Natural killer cell (primary cell): ENCODE results near the gene DRD3. TPM values are rescaled to one million over a fixed set of nuclear protein-coding genes. Genes with fewer than 3 reads are reported as not detected.

Experiments
- ATAC-seq, 3 donors: fragments of 150-1000 bp in 2 of 3; fragments of 200-7000 bp in 1 of 3; cut with Tn5 transposase; 1 replicate in 1 of 3; 2 replicates in 2 of 3; pipeline ENCODE4 v1.10.0; 2021; ENCODE audit warnings: mild to moderate bottlenecking in 2 of 3, moderate library complexity in 2 of 3
- DNase-seq, 2 donors: peaks; one replicate each; pipeline versions ENCODE4 v3.0.0 to v3.0.0-alpha.2; 2013 to 2021; ENCODE audit warnings: mixed read lengths in 1 of 2
- H3K27ac ChIP-seq: one replicate; pipeline ENCODE4 v1.5.1; 2013; ENCODE audit warnings: mild to moderate bottlenecking, low read length
- H3K27me3 ChIP-seq: one replicate; pipeline ENCODE4 v1.6.1; 2013; ENCODE audit warnings: low read length; ENCODE audit not compliant: control insufficient read depth, insufficient read depth
- H3K36me3 ChIP-seq: one replicate; pipeline ENCODE4 v1.6.1; 2013; ENCODE audit warnings: low read length; ENCODE audit not compliant: control insufficient read depth, insufficient read depth
- H3K4me1 ChIP-seq: one replicate; pipeline ENCODE4 v1.6.1; 2013; ENCODE audit warnings: low read length; ENCODE audit not compliant: control insufficient read depth, insufficient read depth
- H3K4me3 ChIP-seq: one replicate; pipeline ENCODE4 v1.5.1; 2013; ENCODE audit warnings: low read length
- H3K9me3 ChIP-seq: one replicate; pipeline ENCODE4 v1.6.1; 2013; ENCODE audit warnings: low read length; ENCODE audit not compliant: control insufficient read depth, insufficient read depth
- H3K27ac Mint-ChIP-seq, 2 donors: one replicate each; pipeline ENCODE4 v1.8.0; 2022; ENCODE audit warnings: mild to moderate bottlenecking in 2 of 2, mixed read lengths in 2 of 2, moderate library complexity in 1 of 2
- H3K27me3 Mint-ChIP-seq, 2 donors: one replicate each; pipeline ENCODE4 v1.8.0; 2022; ENCODE audit warnings: low read depth in 2 of 2, mixed read lengths in 2 of 2
- H3K36me3 Mint-ChIP-seq: one replicate; pipeline ENCODE4 v1.8.0; 2022; ENCODE audit warnings: mixed read lengths
- H3K4me1 Mint-ChIP-seq, 2 donors: one replicate each; pipeline ENCODE4 v1.8.0; 2022; ENCODE audit warnings: mixed read lengths in 2 of 2
- H3K4me3 Mint-ChIP-seq: one replicate; pipeline ENCODE4 v1.8.0; 2022; ENCODE audit warnings: mild to moderate bottlenecking, moderate library complexity, mixed read lengths
- H3K9me3 Mint-ChIP-seq, 2 donors: one replicate each; pipeline ENCODE4 v1.8.0; 2022; ENCODE audit warnings: mixed read lengths in 2 of 2
- WGBS: methylation state at CpG from one replicate; pipeline ENCODE4 v1.1.7; 2013; ENCODE audit warnings: missing lambda C conversion rate; ENCODE audit not compliant: insufficient coverage; 5-methylcytosine and 5-hydroxymethylcytosine counted together
- intact Hi-C: fragments of 100-400 bp; cut with micrococcal nuclease; formaldehyde crosslinking; loops from one replicate; pipeline ENCODE4 v1.14.2; 2022
- total RNA-seq, 4 donors: library from RNA; stranded (reverse); fragments of 120-200 nt in 1 of 4; gene quantifications; one replicate each; pipeline versions ENCODE4 v1.2.3 to v1.2.4, GENCODE V29; 2013 to 2022
- TF ChIP-seq, protein P1 (sequence below): fragments of 200-600 bp; IDR thresholded peaks from one replicate; pipeline ENCODE4 v1.8.0; 2022; ENCODE audit warnings: antibody characterized with exemption

The DRD3 gene
- total RNA-seq, 3 donors from 2014 or later (not counting 1 experiment from before 2014, with no cell fraction given), result not detected

DNA sequence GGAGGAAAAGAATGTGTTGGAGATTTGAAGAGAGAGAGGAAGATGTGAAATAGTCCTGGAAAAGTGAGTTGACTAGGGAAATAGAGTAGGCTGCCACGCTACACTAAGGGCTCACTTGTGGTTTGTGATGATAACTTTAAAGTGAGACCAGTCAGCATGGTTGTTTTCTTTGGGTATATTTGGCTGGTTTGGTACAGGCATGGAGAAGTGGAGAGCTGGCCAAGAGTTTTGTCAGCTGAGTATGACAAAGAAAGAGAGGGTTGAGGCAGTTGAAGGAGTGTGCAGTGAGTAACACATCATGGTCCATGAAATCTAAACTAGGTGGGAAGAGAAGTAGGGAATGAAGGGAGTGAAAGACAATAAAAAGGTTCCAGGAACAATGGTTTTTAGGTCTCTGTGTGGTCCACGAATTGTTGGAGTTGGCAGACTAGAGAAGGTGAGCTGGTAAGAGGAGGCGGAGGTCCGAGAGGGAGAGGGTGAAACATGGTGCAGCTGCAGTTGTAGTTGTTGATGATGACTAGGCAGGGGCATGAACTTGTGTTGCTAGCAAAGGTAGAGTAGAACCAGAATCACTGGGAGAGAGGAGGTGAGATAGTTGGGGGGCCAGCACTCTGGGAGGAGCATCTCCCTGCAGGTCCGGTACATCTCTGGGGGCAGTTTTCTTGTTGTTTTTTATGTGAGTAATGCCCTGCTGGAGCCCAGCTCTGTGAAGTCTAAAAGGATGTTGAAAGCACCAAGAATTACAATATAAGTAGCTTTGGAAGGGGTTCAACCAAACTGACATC, 37.5 kb upstream of the DRD3 start:
- no peak overlapping the region for H3K4me3 ChIP-seq
- Mint-ChIP-seq H3K27ac (no peak overlapping the region), H3K9me3 (no peaks in the 10 kb centered on the region), H3K4me1 (peaks cover 23% of the 10 kb centered on the region in 2 donors), H3K27me3 (no peaks in the 10 kb centered on the region), H3K36me3 (no peaks in the 10 kb centered on the region), H3K4me3 (peak overlapping the region; percentile 56)
- H3K36me3 ChIP-seq, result no peaks in the 10 kb centered on the region
- WGBS, result 79% methylated on average over 5 of the region's 5 CpGs
- no peaks in the 10 kb centered on the region for H3K9me3 ChIP-seq
- ATAC-seq (no peak), DNase-seq (peak in 1 of 2 donors; percentile 10)
- peak overlapping the region; percentile 97 for H3K27ac ChIP-seq
- TF ChIP-seq, protein P1, sequence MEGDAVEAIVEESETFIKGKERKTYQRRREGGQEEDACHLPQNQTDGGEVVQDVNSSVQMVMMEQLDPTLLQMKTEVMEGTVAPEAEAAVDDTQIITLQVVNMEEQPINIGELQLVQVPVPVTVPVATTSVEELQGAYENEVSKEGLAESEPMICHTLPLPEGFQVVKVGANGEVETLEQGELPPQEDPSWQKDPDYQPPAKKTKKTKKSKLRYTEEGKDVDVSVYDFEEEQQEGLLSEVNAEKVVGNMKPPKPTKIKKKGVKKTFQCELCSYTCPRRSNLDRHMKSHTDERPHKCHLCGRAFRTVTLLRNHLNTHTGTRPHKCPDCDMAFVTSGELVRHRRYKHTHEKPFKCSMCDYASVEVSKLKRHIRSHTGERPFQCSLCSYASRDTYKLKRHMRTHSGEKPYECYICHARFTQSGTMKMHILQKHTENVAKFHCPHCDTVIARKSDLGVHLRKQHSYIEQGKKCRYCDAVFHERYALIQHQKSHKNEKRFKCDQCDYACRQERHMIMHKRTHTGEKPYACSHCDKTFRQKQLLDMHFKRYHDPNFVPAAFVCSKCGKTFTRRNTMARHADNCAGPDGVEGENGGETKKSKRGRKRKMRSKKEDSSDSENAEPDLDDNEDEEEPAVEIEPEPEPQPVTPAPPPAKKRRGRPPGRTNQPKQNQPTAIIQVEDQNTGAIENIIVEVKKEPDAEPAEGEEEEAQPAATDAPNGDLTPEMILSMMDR, result no peak
- peaks cover 79% of the 10 kb centered on the region for H3K4me1 ChIP-seq
- intact Hi-C loops, result loop anchor here (10.0 kb wide), 2 partner anchors 162 to 598 kb away; partner anchors contain the start of genes CCDC191 and QTRT2
- H3K27me3 ChIP-seq, result no peaks in the 10 kb centered on the region

DNA sequence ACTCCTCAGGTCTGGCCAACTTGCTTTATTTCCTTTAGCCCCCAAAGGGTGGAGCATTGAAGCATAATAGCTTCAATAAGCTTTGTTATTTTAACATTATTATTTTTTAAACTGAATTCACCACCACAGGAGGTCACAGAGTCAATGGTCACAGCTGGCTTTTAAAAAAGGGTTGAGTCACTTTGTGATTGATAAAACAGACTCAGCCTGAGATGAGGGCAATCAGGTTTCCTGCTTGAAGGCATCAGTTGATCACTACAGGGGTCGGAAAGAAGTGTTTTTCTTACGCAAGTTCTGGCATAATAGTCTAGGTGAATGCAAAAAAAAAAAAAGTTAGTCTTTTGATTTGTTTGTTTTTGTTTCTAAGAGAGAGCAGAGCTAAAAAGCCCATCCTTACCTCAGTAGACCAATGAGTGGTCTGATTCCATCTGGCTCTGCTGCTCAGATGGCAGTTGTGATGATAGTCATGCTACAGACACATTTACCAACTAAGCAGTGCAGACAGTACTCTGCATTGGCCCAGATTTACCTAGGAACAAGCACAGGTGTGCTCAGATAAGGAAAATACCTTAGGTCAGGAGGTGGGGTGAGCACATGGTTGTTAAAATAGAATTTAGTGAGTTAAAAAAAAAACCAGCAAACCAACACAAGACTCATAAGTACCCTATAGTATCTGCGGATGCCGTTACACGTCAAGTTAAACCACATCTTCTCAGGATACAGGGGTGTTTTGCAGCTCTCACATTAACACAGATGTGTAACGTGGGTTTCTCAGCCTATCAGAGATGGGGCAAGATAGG, 35.9 kb upstream of the DRD3 start:
- Mint-ChIP-seq H3K27me3 (no peaks in the 10 kb centered on the region), H3K27ac (no peak overlapping the region), H3K36me3 (no peaks in the 10 kb centered on the region), H3K4me1 (peaks cover 7% of the 10 kb centered on the region in 2 donors), H3K9me3 (no peaks in the 10 kb centered on the region), H3K4me3 (no peak overlapping the region)
- no peaks in the 10 kb centered on the region for H3K27me3 ChIP-seq
- no peaks in the 10 kb centered on the region for H3K36me3 ChIP-seq
- intact Hi-C loops, result loop anchor here (2.0 to 10.0 kb wide), 6 partner anchors 62 to 932 kb away; partner anchors contain the start of genes CCDC191, QTRT2 and ZBTB20
- peak; percentile 65 to 79 (median 75) for ATAC-seq
- H3K9me3 ChIP-seq, result no peaks in the 10 kb centered on the region
- peaks cover 69% of the 10 kb centered on the region for H3K4me1 ChIP-seq
- WGBS, result 3% methylated on average over 2 of the region's 6 CpGs
- peak overlapping the region; percentile 46 for H3K4me3 ChIP-seq
- H3K27ac ChIP-seq, result peak overlapping the region; percentile 97
- DNase-seq, result peak in 1 of 2 donors; percentile 90
- TF ChIP-seq, protein P1, result no peak

DNA sequence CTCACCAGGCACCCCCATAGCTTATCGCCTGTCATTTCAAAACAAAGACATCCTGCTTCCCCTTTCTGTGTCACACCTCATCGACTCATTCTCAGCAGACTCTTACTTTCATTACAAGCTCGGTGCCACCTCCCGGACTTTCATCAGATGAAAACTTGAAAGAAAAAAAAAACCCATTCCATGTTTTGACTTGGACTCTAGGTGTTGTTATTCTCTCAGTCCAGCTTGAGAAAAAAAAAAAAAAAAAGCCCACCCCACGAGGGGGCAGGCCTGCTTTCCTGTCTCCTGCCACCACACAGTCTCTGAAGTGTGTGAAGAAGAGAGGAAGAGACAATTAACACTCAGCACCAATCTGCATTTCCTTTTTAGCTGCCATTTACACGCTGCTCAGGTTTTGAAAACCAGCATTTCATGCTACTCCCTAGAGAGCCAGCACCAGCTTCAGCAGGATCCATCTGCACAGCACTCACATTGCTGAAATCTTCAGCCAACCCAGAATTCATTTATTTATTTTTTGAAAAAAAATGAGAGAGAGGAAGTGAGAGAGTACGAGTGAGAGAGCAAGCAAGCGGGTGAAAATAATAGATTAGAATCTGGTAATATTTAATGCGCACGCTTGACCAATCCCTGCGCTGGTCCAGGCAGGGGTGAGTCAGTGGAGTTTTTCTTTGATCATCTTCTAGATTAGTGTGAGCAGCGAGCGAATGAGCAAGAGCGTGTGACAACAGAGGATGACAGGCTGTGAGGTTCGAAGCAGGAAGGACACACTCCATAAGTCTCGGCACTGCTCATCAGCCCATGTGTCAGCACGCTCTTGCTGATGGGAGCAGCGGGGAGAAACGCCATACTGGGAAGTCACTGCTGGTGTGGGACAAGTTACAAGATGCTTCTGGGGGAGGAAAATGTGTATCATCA, 35.0 kb upstream of the DRD3 start:
- no peak overlapping the region for H3K27ac Mint-ChIP-seq
- no peaks in the 10 kb centered on the region for H3K27me3 ChIP-seq
- ATAC-seq (peak; percentile 61 to 77 (median 63)), DNase-seq (peak; percentile 73 to 88)
- H3K4me1 Mint-ChIP-seq, result no peaks in the 10 kb centered on the region
- H3K27me3 Mint-ChIP-seq, result no peaks in the 10 kb centered on the region
- TF ChIP-seq, protein P1, result peak; percentile 12
- under 1% methylated on average over 18 of the region's 19 CpGs for WGBS
- no peak overlapping the region for H3K4me3 Mint-ChIP-seq
- H3K27ac ChIP-seq, result peak overlapping the region; percentile 97
- intact Hi-C loops, result loop anchor here (1.0 to 10.0 kb wide), 8 partner anchors 9 to 933 kb away; partner anchors contain the start of genes CCDC191, QTRT2 and ZBTB20
- no peaks in the 10 kb centered on the region for H3K9me3 ChIP-seq
- no peaks in the 10 kb centered on the region for H3K9me3 Mint-ChIP-seq
- peaks cover 63% of the 10 kb centered on the region for H3K4me1 ChIP-seq
- peak overlapping the region; percentile 46 for H3K4me3 ChIP-seq
- H3K36me3 ChIP-seq, result no peaks in the 10 kb centered on the region
- no peaks in the 10 kb centered on the region for H3K36me3 Mint-ChIP-seq
